Testis (tissue), 3 donors: ENCODE data around the gene KCNAB1. TPM values are rescaled to one million over a fixed set of nuclear protein-coding genes. Genes with fewer than 3 reads are reported as not detected.
"Not testable (repeated sequence)": the region's sequence is repeated elsewhere in the genome, so short reads cannot be mapped to it uniquely, and the experiment has no call there.

Source experiments
- DNase-seq: peaks from one replicate; pipeline ENCODE4 v3.0.0-alpha.2; 2019
- H3K27ac ChIP-seq, 2 donors: fragments of 200-600 bp; sonication (generic); one replicate each; pipeline ENCODE4 v1.5.1; 2019
- H3K27me3 ChIP-seq: fragments of 200-600 bp; sonication (generic); one replicate; pipeline ENCODE4 v1.5.1; 2019
- H3K36me3 ChIP-seq: fragments of 200-600 bp; sonication (generic); one replicate; pipeline ENCODE4 v1.5.1; 2017; ENCODE audit warnings: low read depth; ENCODE audit errors: missing control alignments
- H3K4me1 ChIP-seq: fragments of 200-600 bp; sonication (generic); one replicate; pipeline ENCODE4 v1.5.1; 2019
- H3K4me3 ChIP-seq, 2 donors: fragments of 200-600 bp; sonication (generic); one replicate each; pipeline ENCODE4 v1.5.1; 2017 to 2019
- H3K9me3 ChIP-seq: fragments of 200-600 bp; sonication (generic); one replicate; pipeline ENCODE4 v1.5.1; 2017
- CTCF ChIP-seq, 3 experiments: fragments of 450-650 bp in 2 of 3; fragments of 200-600 bp in 1 of 3; sonication (generic) in 1 of 3; IDR thresholded peaks; one replicate each; pipeline ENCODE4 v1.5.1; 2016 to 2019; ENCODE audit warnings: antibody characterized with exemption in 3 of 3, mild to moderate bottlenecking in 2 of 3, moderate library complexity in 1 of 3
- POLR2A ChIP-seq: fragments of 450-650 bp; IDR thresholded peaks from one replicate; pipeline ENCODE4 v1.6.1; 2017; ENCODE audit warnings: antibody characterized with exemption, mild to moderate bottlenecking, moderate library complexity
- WGBS, 2 donors: methylation state at CpG; one replicate each; pipeline ENCODE4 v1.1.5; 2018; 5-methylcytosine and 5-hydroxymethylcytosine counted together
- intact Hi-C: fragments of 100-400 bp; cut with DNase I; formaldehyde crosslinking; loops from one replicate; pipeline ENCODE4 v1.15.1; 2023; ENCODE audit warnings: low total_unique reads
- polyA plus RNA-seq: library from polyadenylated mRNA; stranded (reverse); fragments of 350-450 nt; fragmentation: Illumina TruSeq; extraction: RNeasy Lipid Tissue Mini Kit (QIAGEN cat#74804); gene quantifications from one replicate; pipeline ENCODE4 v1.2.3, GENCODE V29; 2014; ENCODE audit warnings: low read depth, low replicate concordance; ENCODE audit not compliant: insufficient read depth
- total RNA-seq, 2 donors: library from RNA; depleted of rRNA; stranded (reverse); fragments of >200 nt; gene quantifications; one replicate each; pipeline ENCODE4 v1.2.3, GENCODE V29; 2016

KCNAB1 gene
- total and polyA plus RNA-seq, 3 donors from 2014 or later = 3.8 to 8.9 (median 5.7) TPM

- Histone ChIP-seq H3K4me1 (no peaks in the 10 kb centered on the region), H3K9me3 (no peaks in the 10 kb centered on the region), H3K27me3 (no peaks in the 10 kb centered on the region), H3K36me3 (no peaks in the 10 kb centered on the region), H3K27ac (no peak overlapping the region), H3K4me3 (no peak overlapping the region)
- no peak for TF ChIP-seq POLR2A
- TF ChIP-seq CTCF (IDR thresholded peaks at IDR 0.05) = no peak
- 84 to 92% methylated on average over 2 of the region's 2 CpGs for WGBS, 2 donors
- intact Hi-C loops = no loop called here
- DNase-seq = no peak
These were observed 441.2 kb downstream of the KCNAB1 start for GRCh38 chr3:156561533-156561932.

- DNase-seq, intact Hi-C loops, H3K27me3 ChIP-seq, H3K27ac ChIP-seq, H3K4me1 ChIP-seq, H3K4me3 ChIP-seq, H3K9me3 ChIP-seq, H3K36me3 ChIP-seq: not testable (repeated sequence)
- WGBS, 2 donors = 72 to 75% methylated on average over 8 of the region's 8 CpGs
These were observed 442.1 kb downstream of the KCNAB1 start for GRCh38 chr3:156562486-156562885.

- Histone ChIP-seq H3K36me3 (no peaks in the 10 kb centered on the region), H3K27ac (no peak overlapping the region), H3K9me3 (no peaks in the 10 kb centered on the region), H3K4me1 (no peaks in the 10 kb centered on the region), H3K4me3 (no peak overlapping the region), H3K27me3 (no peaks in the 10 kb centered on the region)
- intact Hi-C loops = no loop called here
- no peak for DNase-seq
- TF ChIP-seq POLR2A = no peak
- TF ChIP-seq CTCF (IDR thresholded peaks at IDR 0.05) = no peak
- 48 to 66% methylated on average over 1 of the region's 1 CpG for WGBS, 2 donors
These were observed 443.7 kb downstream of the KCNAB1 start for GRCh38 chr3:156563900-156564682.

GRCh38 chr3:156569016-156569415, 448.6 kb downstream of the KCNAB1 start:
- H3K4me1 ChIP-seq, H3K36me3 ChIP-seq, H3K9me3 ChIP-seq, H3K27ac ChIP-seq, DNase-seq, intact Hi-C loops, H3K27me3 ChIP-seq, H3K4me3 ChIP-seq: not testable (repeated sequence)
- 86 to 87% methylated on average over 8 of the region's 8 CpGs for WGBS, 2 donors

GRCh38 chr3:156569881-156570280, 449.5 kb downstream of the KCNAB1 start:
- DNase-seq, H3K9me3 ChIP-seq, intact Hi-C loops, H3K4me3 ChIP-seq, H3K4me1 ChIP-seq, H3K36me3 ChIP-seq, H3K27ac ChIP-seq, H3K27me3 ChIP-seq: not testable (repeated sequence)
- WGBS, 2 donors = 82 to 85% methylated on average over 4 of the region's 4 CpGs

- no peaks in the 10 kb centered on the region for H3K27me3 ChIP-seq
- TF ChIP-seq CTCF (IDR thresholded peaks at IDR 0.05) (no peak), POLR2A (no peak)
- H3K4me3 ChIP-seq = no peak overlapping the region
- no peak overlapping the region for H3K27ac ChIP-seq
- no peak for DNase-seq
- no peaks in the 10 kb centered on the region for H3K36me3 ChIP-seq
- intact Hi-C loops = no loop called here
- H3K4me1 ChIP-seq = no peaks in the 10 kb centered on the region
- no peaks in the 10 kb centered on the region for H3K9me3 ChIP-seq
- 89 to 94% methylated on average over 3 of the region's 3 CpGs for WGBS, 2 donors
These were observed 455.3 kb downstream of the KCNAB1 start for GRCh38 chr3:156575641-156576040.
